OCI-LY3 (cell line): ENCODE data around the gene RPL32.
A peak's percentile ranks its signal among the peaks of the same experiment; 100 is the strongest.

ENCODE experiments used
- H2AFZ ChIP-seq: fragments of 200-600, 300-600 bp; shearing (Covaris generic); 2 replicates; pipeline ENCODE4 v1.6.0; 2014; ENCODE audit warnings: antibody characterized with exemption, low read depth, low read length
- H3K27ac ChIP-seq: fragments of 200-600, 300-600 bp; sonication (generic); 2 replicates; pipeline ENCODE4 v1.5.1; 2014; ENCODE audit warnings: mild to moderate bottlenecking, low read length, moderate library complexity, mixed read lengths
- H3K27me3 ChIP-seq: fragments of 200-600, 300-600 bp; sonication (generic); 2 replicates; pipeline ENCODE4 v1.6.1; 2014; ENCODE audit warnings: low read depth, low read length, mixed read lengths
- H3K36me3 ChIP-seq: fragments of 200-600, 300-600 bp; sonication (generic); replicated peaks from 2 replicates; pipeline ENCODE3; 2014; ENCODE audit warnings: low read depth, low read length, mixed read lengths
- H3K4me1 ChIP-seq: fragments of 300-600, 200-600 bp; sonication (generic); 2 replicates; pipeline ENCODE4 v1.6.1; 2014; ENCODE audit warnings: low read length, mixed read lengths
- H3K4me2 ChIP-seq: fragments of 200-600, 300-600 bp; sonication (generic); 2 replicates; pipeline ENCODE4 v1.6.1; 2014; ENCODE audit warnings: low read length, mixed read lengths
- H3K4me3 ChIP-seq: fragments of 300-600, 200-600 bp; sonication (generic); 2 replicates; pipeline ENCODE4 v1.5.1; 2014; ENCODE audit warnings: antibody characterized with exemption, mild to moderate bottlenecking, low read length, moderate library complexity
- H3K79me2 ChIP-seq: fragments of 300-600, 200-600 bp; shearing (Covaris generic); 2 replicates; pipeline ENCODE4 v1.6.1; 2014; ENCODE audit warnings: mild to moderate bottlenecking, low read length, mixed read lengths
- H3K9ac ChIP-seq: fragments of 300-600, 200-600 bp; shearing (Covaris generic); 2 replicates; pipeline ENCODE4 v1.6.0; 2014; ENCODE audit warnings: mild to moderate bottlenecking, low read length, moderate library complexity
- H3K9me3 ChIP-seq: fragments of 200-600, 300-600 bp; shearing (Covaris generic); 2 replicates; pipeline ENCODE4 v1.6.1; 2014; ENCODE audit warnings: low read length, mixed read lengths; ENCODE audit not compliant: insufficient read depth
- H4K20me1 ChIP-seq: fragments of 200-600, 300-600 bp; sonication (generic); 2 replicates; pipeline ENCODE4 v1.6.1; 2016; ENCODE audit warnings: low read length, mixed read lengths; ENCODE audit not compliant: insufficient read depth
- EZH2phosphoT487 ChIP-seq: fragments of 200-600 bp; shearing (Covaris generic); IDR thresholded peaks from 2 replicates; pipeline ENCODE4 v1.6.1; 2018; ENCODE audit warnings: antibody characterized with exemption, mixed run types, low read depth
- TF ChIP-seq, protein P1 (sequence below): fragments of 200-600, 300-600 bp; sonication (generic); IDR thresholded peaks from 2 replicates; pipeline ENCODE4 v1.5.1; 2014; ENCODE audit warnings: antibody characterized with exemption, low read length, low read depth

RPL32 gene

DNA sequence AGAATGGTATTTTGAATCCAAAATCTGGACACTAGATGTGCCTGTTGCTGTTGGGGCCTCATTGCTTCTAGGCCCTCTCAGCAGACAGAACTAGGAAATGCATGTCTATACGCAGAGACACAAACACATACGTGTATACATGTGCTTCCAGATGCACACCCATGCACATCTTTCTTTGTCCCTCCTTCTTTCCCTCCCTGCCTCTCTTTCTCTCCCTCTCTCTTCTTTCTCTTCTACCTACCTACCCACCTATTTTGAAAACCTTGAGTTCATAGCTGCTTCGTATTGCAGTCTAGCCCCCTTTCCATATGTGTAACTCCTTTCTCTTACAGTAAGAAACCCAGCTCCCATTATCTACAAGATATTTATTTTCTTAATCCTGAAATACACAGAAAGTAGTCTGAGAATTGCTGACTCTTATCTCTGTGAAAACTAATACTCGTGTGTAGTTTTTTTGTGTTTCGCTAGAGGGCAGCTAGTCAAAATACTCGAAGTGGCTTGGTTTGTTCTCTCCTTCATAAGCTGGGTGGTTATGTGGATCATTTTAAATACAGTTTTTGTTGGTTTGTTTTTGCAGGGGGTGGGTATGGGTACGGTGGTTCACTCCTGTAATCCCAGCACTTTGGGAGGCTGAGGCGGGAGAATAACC is 18.5 kb downstream of the RPL32 start:
- Histone ChIP-seq H3K4me3 (no peak overlapping the region), H3K9ac (no peak overlapping the region), H4K20me1 (no peaks in the 10 kb centered on the region), H3K36me3 (no peaks in the 10 kb centered on the region), H3K4me1 (peaks cover 10% of the 10 kb centered on the region), H2AFZ (no peak overlapping the region), H3K27ac (no peak overlapping the region), H3K27me3 (no peaks in the 10 kb centered on the region), H3K9me3 (no peaks in the 10 kb centered on the region), H3K4me2 (no peak overlapping the region), H3K79me2 (no peaks in the 10 kb centered on the region)
- TF ChIP-seq, protein P1, sequence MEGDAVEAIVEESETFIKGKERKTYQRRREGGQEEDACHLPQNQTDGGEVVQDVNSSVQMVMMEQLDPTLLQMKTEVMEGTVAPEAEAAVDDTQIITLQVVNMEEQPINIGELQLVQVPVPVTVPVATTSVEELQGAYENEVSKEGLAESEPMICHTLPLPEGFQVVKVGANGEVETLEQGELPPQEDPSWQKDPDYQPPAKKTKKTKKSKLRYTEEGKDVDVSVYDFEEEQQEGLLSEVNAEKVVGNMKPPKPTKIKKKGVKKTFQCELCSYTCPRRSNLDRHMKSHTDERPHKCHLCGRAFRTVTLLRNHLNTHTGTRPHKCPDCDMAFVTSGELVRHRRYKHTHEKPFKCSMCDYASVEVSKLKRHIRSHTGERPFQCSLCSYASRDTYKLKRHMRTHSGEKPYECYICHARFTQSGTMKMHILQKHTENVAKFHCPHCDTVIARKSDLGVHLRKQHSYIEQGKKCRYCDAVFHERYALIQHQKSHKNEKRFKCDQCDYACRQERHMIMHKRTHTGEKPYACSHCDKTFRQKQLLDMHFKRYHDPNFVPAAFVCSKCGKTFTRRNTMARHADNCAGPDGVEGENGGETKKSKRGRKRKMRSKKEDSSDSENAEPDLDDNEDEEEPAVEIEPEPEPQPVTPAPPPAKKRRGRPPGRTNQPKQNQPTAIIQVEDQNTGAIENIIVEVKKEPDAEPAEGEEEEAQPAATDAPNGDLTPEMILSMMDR: peak; percentile 61
- no peak for TF ChIP-seq EZH2phosphoT487

DNA sequence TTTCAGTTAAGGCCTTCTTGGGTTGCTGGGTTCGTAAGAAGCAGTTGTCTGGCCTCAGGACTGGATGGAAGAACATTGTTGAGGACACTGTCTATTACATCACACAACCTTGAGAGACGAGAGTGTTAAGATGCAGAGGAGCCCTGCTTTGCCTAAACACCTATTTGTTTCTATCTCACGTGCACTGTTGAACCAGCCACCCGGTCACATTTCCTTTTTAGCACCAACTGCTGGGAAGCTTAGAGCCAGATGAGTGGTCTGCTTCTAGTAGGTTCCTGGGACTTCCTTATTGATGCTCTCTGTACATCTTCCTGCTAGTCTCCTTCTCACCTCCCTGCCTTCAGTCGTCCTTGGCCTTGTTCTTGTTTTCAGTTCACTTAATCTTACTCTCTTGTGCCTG is 22.6 kb downstream of the RPL32 start:
- no peak overlapping the region for H3K4me3 ChIP-seq
- H2AFZ ChIP-seq: peak overlapping the region; percentile 51; the same call in 1 of the 2 replicates
- no peaks in the 10 kb centered on the region for H4K20me1 ChIP-seq
- 0 out of 2 replicates have a peak overlapping the region, but pooled peaks have one; percentile 1 for H3K4me2 ChIP-seq
- TF ChIP-seq, protein P1: no peak
- no peak for TF ChIP-seq EZH2phosphoT487
- no peaks in the 10 kb centered on the region for H3K27me3 ChIP-seq
- no peak overlapping the region for H3K27ac ChIP-seq
- H3K36me3 ChIP-seq: no peaks in the 10 kb centered on the region
- no peak overlapping the region for H3K9ac ChIP-seq
- peaks cover 10% of the 10 kb centered on the region for H3K4me1 ChIP-seq
- no peaks in the 10 kb centered on the region for H3K79me2 ChIP-seq
- no peaks in the 10 kb centered on the region for H3K9me3 ChIP-seq

DNA sequence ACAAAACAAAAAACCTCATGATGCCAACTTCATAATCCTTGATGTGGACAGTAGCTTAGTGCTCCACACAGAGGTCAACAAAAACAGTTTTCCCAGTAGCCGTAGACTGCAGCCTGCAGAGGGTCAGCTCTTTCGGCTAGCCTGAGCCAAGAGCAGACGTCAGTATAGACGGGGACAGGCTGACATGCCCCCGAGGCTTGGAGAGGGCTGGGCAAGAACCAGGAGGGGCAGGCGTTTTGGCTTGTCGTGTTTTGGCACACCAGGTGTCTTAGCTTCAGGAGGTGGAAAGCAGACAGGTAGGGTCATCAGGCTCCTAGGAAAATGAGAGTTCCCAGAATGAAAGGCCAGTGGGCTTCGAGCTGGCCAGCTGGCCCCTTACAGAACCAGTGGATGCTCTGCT is 23.1 kb downstream of the RPL32 start:
- Histone ChIP-seq H3K9me3 (no peaks in the 10 kb centered on the region), H3K36me3 (no peaks in the 10 kb centered on the region), H3K9ac (no peak overlapping the region), H3K79me2 (no peaks in the 10 kb centered on the region), H3K27ac (no peak overlapping the region), H3K4me3 (no peak overlapping the region), H4K20me1 (no peaks in the 10 kb centered on the region), H3K4me2 (no peak overlapping the region), H3K27me3 (no peaks in the 10 kb centered on the region), H3K4me1 (peaks cover 10% of the 10 kb centered on the region), H2AFZ (no peak overlapping the region)
- no peak for TF ChIP-seq EZH2phosphoT487
- TF ChIP-seq, protein P1: no peak

DNA sequence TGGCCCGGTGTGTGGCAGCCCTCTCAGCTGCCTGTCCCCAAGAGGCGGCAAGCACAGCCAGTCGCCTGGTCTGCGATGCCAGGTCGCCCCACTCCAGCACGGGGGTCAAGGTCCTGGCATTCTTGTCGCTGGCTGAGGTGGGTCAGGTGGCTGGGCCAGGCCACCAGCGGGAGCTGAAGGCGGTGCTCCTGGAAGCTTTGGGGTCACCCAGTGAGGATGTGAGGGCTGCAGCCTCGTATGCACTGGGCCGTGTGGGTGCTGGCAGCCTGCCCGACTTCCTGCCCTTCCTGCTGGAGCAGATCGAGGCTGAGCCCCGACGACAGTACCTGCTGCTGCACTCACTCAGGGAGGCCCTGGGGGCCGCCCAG is 24.0 kb downstream of the RPL32 start:
- Histone ChIP-seq H3K36me3 (no peaks in the 10 kb centered on the region), H3K27ac (no peak overlapping the region), H3K79me2 (no peaks in the 10 kb centered on the region), H3K9ac (no peak overlapping the region), H3K4me2 (no peak overlapping the region), H3K4me3 (no peak overlapping the region), H3K9me3 (no peaks in the 10 kb centered on the region), H3K27me3 (no peaks in the 10 kb centered on the region), H2AFZ (no peak overlapping the region), H3K4me1 (peaks cover 10% of the 10 kb centered on the region), H4K20me1 (no peaks in the 10 kb centered on the region)
- TF ChIP-seq, protein P1: no peak
- no peak for TF ChIP-seq EZH2phosphoT487
